H1 (cell line): ENCODE results near the gene FAM193A. TPM values are rescaled to one million over a fixed set of nuclear protein-coding genes. Genes with fewer than 3 reads are reported as not detected.

Source experiments
- CTCF ChIA-PET: fragments of 300-600 bp; sonication (Branson Sonifier 250); formaldehyde crosslinking; loops from one replicate; lab custom pipeline; 2021; ENCODE audit not compliant: partially characterized antibody; lab: Charles Lee
- POLR2A ChIA-PET: fragments of 300-600 bp; sonication (Branson Sonifier 250); formaldehyde crosslinking; loops from one replicate; lab custom pipeline; 2021; ENCODE audit warnings: inconsistent platforms; ENCODE audit not compliant: partially characterized antibody; lab: Charles Lee
- DNase-seq, 2 experiments: peaks; one replicate each; pipeline versions ENCODE4 v3.0.0 to v3.0.0-alpha.2; 2010 to 2022; ENCODE audit warnings: low spot score in 2 of 2, low read depth in 1 of 2, mixed read lengths in 1 of 2
- FAIRE-seq: peaks from 2 replicates; lab custom pipeline; 2011; peaks lifted over from hg19 to GRCh38; lab: Jason Lieb, UNC
- H2AFZ ChIP-seq: 2 replicates; pipeline ENCODE4 v1.8.1; 2012; ENCODE audit warnings: low read length, inconsistent platforms
- H2AK5ac ChIP-seq: 2 replicates; pipeline ENCODE4 v1.6.1; 2013; ENCODE audit warnings: low read depth, low read length
- H2BK120ac ChIP-seq: replicated peaks from 2 replicates; pipeline ENCODE3; 2013; ENCODE audit warnings: low read depth, low read length, inconsistent platforms
- H2BK12ac ChIP-seq: 2 replicates; pipeline ENCODE4 v1.6.1; 2013; ENCODE audit warnings: low read depth, low read length
- H2BK15ac ChIP-seq: 2 replicates; pipeline ENCODE4 v1.6.1; 2013; ENCODE audit warnings: low read length
- H2BK20ac ChIP-seq: 2 replicates; pipeline ENCODE4 v1.6.1; 2013; ENCODE audit warnings: low read length
- H2BK5ac ChIP-seq: 2 replicates; pipeline ENCODE4 v1.6.1; 2013; ENCODE audit warnings: low read depth, low read length
- H3K14ac ChIP-seq: 2 replicates; pipeline ENCODE4 v1.6.1; 2013; ENCODE audit warnings: inconsistent platforms; ENCODE audit not compliant: insufficient read length
- H3K18ac ChIP-seq: 2 replicates; pipeline ENCODE4 v1.6.1; 2013; ENCODE audit warnings: low read length; ENCODE audit errors: extremely low read depth
- H3K23ac ChIP-seq: 2 replicates; pipeline ENCODE4 v1.6.1; 2013; ENCODE audit warnings: inconsistent platforms; ENCODE audit not compliant: insufficient read length
- H3K23me2 ChIP-seq: 2 replicates; pipeline ENCODE4 v1.6.1; 2013; ENCODE audit warnings: low read depth, low read length
- H3K27ac ChIP-seq: 2 replicates; pipeline ENCODE4 v1.6.1; 2011; ENCODE audit warnings: low read depth, low read length, inconsistent platforms
- H3K27me3 ChIP-seq, 4 experiments: replicated peaks in 1 of 4; 1 replicate in 1 of 4; 2 replicates in 3 of 4; pipeline versions ENCODE4 v1.6.1 to v1.8.1; 2011 to 2013; ENCODE audit warnings: low read length in 3 of 4, mild to moderate bottlenecking in 3 of 4, inconsistent platforms in 2 of 4, mixed read lengths in 2 of 4, moderate library complexity in 1 of 4; ENCODE audit not compliant: control insufficient read depth in 3 of 4, insufficient read depth in 3 of 4; ENCODE audit errors: extremely low read depth in 1 of 4
- H3K36me3 ChIP-seq, 4 experiments: 2 replicates each; pipeline versions ENCODE4 v1.6.1 to v1.8.1; 2011 to 2013; ENCODE audit warnings: mild to moderate bottlenecking in 4 of 4, low read length in 3 of 4, moderate library complexity in 2 of 4, control low read depth in 1 of 4, inconsistent platforms in 1 of 4; ENCODE audit not compliant: insufficient read depth in 4 of 4, control insufficient read depth in 2 of 4
- H3K4ac ChIP-seq: replicated peaks from 2 replicates; pipeline ENCODE3; 2013; ENCODE audit warnings: low read length, low read depth, mixed read lengths, inconsistent platforms; ENCODE audit not compliant: insufficient read length
- H3K4me1 ChIP-seq, 4 experiments: replicated peaks in 1 of 4; 1 replicate in 1 of 4; 2 replicates in 3 of 4; pipeline versions ENCODE4 v1.6.1 to v1.8.1; 2011 to 2013; ENCODE audit warnings: low read length in 3 of 4, inconsistent platforms in 2 of 4, mixed read lengths in 1 of 4; ENCODE audit not compliant: insufficient read depth in 4 of 4, control insufficient read depth in 3 of 4
- H3K4me2 ChIP-seq, 2 experiments: 2 replicates each; pipeline versions ENCODE4 v1.6.1 to v1.8.1; 2011 to 2013; ENCODE audit warnings: low read depth in 2 of 2, low read length in 2 of 2, control low read depth in 1 of 2, inconsistent platforms in 1 of 2, mild to moderate bottlenecking in 1 of 2; ENCODE audit not compliant: insufficient read depth in 1 of 2
- H3K4me3 ChIP-seq, 4 experiments: fragments of 200-600, 300-600 bp in 1 of 4; sonication (generic), shearing (Covaris generic), sonication (Bioruptor Twin) in 1 of 4; 2 replicates each; pipeline versions ENCODE4 v1.5.1 to v1.8.1; 2011 to 2016; ENCODE audit warnings: low read length in 4 of 4, low read depth in 3 of 4, control low read depth in 2 of 4, inconsistent platforms in 2 of 4, mild to moderate bottlenecking in 2 of 4, mixed read lengths in 1 of 4, moderate library complexity in 1 of 4; ENCODE audit not compliant: insufficient read depth in 2 of 4; ENCODE audit errors: extremely low read depth in 1 of 4
- H3K56ac ChIP-seq: replicated peaks from 2 replicates; pipeline ENCODE3; 2013; ENCODE audit warnings: low read depth, mild to moderate bottlenecking, mixed read lengths, low read length, inconsistent platforms; ENCODE audit not compliant: insufficient read length
- H3K79me1 ChIP-seq: 2 replicates; pipeline ENCODE4 v1.6.1; 2013; ENCODE audit warnings: low read depth, low read length, control low read depth
- H3K79me2 ChIP-seq, 2 experiments: 2 replicates each; pipeline versions ENCODE4 v1.6.1 to v1.8.1; 2012 to 2013; ENCODE audit warnings: low read length in 2 of 2, mild to moderate bottlenecking in 2 of 2, inconsistent platforms in 1 of 2; ENCODE audit not compliant: insufficient read depth in 2 of 2, control insufficient read depth in 1 of 2
- H3K9ac ChIP-seq, 4 experiments: replicated peaks in 1 of 4; 1 replicate in 1 of 4; 2 replicates in 3 of 4; pipeline versions ENCODE4 v1.6.1 to v1.8.1; 2011 to 2013; ENCODE audit warnings: low read depth in 3 of 4, low read length in 3 of 4, control low read depth in 2 of 4, mild to moderate bottlenecking in 2 of 4, moderate library complexity in 2 of 4, inconsistent platforms in 1 of 4; ENCODE audit errors: extremely low read depth in 1 of 4
- H3K9me3 ChIP-seq, 2 experiments: 2 replicates each; pipeline versions ENCODE4 v1.6.1 to v1.8.1; 2012 to 2013; ENCODE audit warnings: mild to moderate bottlenecking in 2 of 2, moderate library complexity in 2 of 2, control low read depth in 1 of 2, inconsistent platforms in 1 of 2, low read depth in 1 of 2, low read length in 1 of 2, mixed read lengths in 1 of 2; ENCODE audit not compliant: insufficient read depth in 2 of 2
- H4K20me1 ChIP-seq, 2 experiments: replicated peaks in 1 of 2; 2 replicates each; pipeline versions ENCODE3 to v1.8.1; 2011 to 2013; ENCODE audit warnings: inconsistent platforms in 2 of 2, low read length in 2 of 2, mild to moderate bottlenecking in 1 of 2; ENCODE audit not compliant: insufficient read depth in 2 of 2, control insufficient read depth in 1 of 2
- H4K5ac ChIP-seq: 2 replicates; pipeline ENCODE4 v1.6.1; 2013; ENCODE audit warnings: low read length, low read depth, mixed read lengths, inconsistent platforms; ENCODE audit not compliant: insufficient read length
- H4K8ac ChIP-seq: 2 replicates; pipeline ENCODE4 v1.8.0; 2013; ENCODE audit warnings: mild to moderate bottlenecking, moderate library complexity, low read length, inconsistent platforms; ENCODE audit not compliant: insufficient read depth; ENCODE audit errors: extremely low read depth
- H4K91ac ChIP-seq: replicated peaks from 2 replicates; pipeline ENCODE3; 2013; ENCODE audit warnings: low read length, mixed read lengths, inconsistent platforms; ENCODE audit not compliant: insufficient read length
- RAD21 ChIP-seq, 2 experiments: IDR thresholded peaks in 1 of 2; conservative IDR thresholded peaks in 1 of 2; 2 replicates each; pipeline ENCODE4 v1.6.1; 2011; ENCODE audit warnings: low read depth in 2 of 2, low read length in 2 of 2, improper control_type of control experiment in 1 of 2, inconsistent platforms in 1 of 2, mild to moderate bottlenecking in 1 of 2, moderate library complexity in 1 of 2
- SAP30 ChIP-seq: fragments of 300-600 bp; sonication (generic); IDR thresholded peaks from 2 replicates; pipeline ENCODE4 v1.7.1; 2012; ENCODE audit warnings: low read length, moderate library complexity, mild to moderate bottlenecking, inconsistent platforms; ENCODE audit not compliant: insufficient read depth, insufficient replicate concordance
- SIN3A ChIP-seq, 2 experiments: IDR thresholded peaks in 1 of 2; conservative IDR thresholded peaks in 1 of 2; 2 replicates each; pipeline ENCODE4 v1.6.1; 2011 to 2012; ENCODE audit warnings: low read length in 2 of 2, improper control_type of control experiment in 1 of 2, low read depth in 1 of 2, mild to moderate bottlenecking in 1 of 2
- WGBS, 2 experiments: shearing (Covaris generic) in 1 of 2; methylation state at CpG; one replicate each; pipeline versions ENCODE4 v1.1.6 to v1.1.7; 2013 to 2015; ENCODE audit warnings: low lambda C conversion rate in 2 of 2, mixed read lengths in 2 of 2, inconsistent platforms in 1 of 2, low coverage in 1 of 2, missing lambda C conversion rate in 1 of 2; ENCODE audit not compliant: insufficient replicate concordance in 2 of 2, insufficient coverage in 1 of 2, insufficient read length in 1 of 2; ENCODE audit errors: extremely low coverage in 1 of 2, missing lambda C conversion rate in 1 of 2; 5-methylcytosine and 5-hydroxymethylcytosine counted together
- polyA plus RNA-seq, 7 experiments: library from polyadenylated mRNA; depleted of rRNA in 3 of 7; stranded (reverse) in 5 of 7; unstranded in 2 of 7; fragments of >200 nt in 5 of 7; fragments of 200-250 nt in 2 of 7; gene quantifications; 1 replicate in 5 of 7; 2 replicates in 1 of 7; 4 replicates in 1 of 7; pipeline versions ENCODE4 v1.2.1 to v1.2.3, GENCODE V29; 2011 to 2013; ENCODE audit warnings: missing spikeins in 2 of 7, mixed read lengths in 2 of 7
- total RNA-seq: library from RNA; stranded (reverse); fragmentation: NEBNext Ultra II Directional; extraction: Animal tissue kit (Norgen Biotek cat#: 25700); gene quantifications from 2 replicates; pipeline ENCODE4 v1.2.1, GENCODE V29; 2021
- TF ChIP-seq, protein P1 (sequence below), 3 experiments: IDR thresholded peaks; 1 replicate in 2 of 3; 2 replicates in 1 of 3; pipeline versions ENCODE4 v1.5.1 to v1.6.1; 2011; ENCODE audit warnings: low read length in 3 of 3, mild to moderate bottlenecking in 3 of 3, inconsistent platforms in 2 of 3, low read depth in 1 of 3, moderate library complexity in 1 of 3; ENCODE audit not compliant: insufficient read depth in 1 of 3; ENCODE audit errors: control extremely low read depth in 1 of 3
- TF ChIP-seq, protein P2 (sequence below): IDR thresholded peaks from 2 replicates; pipeline ENCODE4 v1.6.1; 2012; ENCODE audit warnings: low read length, inconsistent platforms

FAM193A gene
- total and polyA plus RNA-seq, 2 of the 8 experiments (the other 6 are each of a cell fraction or from before 2014, with no cell fraction given), result 8.7 to 26.2 TPM

DNA sequence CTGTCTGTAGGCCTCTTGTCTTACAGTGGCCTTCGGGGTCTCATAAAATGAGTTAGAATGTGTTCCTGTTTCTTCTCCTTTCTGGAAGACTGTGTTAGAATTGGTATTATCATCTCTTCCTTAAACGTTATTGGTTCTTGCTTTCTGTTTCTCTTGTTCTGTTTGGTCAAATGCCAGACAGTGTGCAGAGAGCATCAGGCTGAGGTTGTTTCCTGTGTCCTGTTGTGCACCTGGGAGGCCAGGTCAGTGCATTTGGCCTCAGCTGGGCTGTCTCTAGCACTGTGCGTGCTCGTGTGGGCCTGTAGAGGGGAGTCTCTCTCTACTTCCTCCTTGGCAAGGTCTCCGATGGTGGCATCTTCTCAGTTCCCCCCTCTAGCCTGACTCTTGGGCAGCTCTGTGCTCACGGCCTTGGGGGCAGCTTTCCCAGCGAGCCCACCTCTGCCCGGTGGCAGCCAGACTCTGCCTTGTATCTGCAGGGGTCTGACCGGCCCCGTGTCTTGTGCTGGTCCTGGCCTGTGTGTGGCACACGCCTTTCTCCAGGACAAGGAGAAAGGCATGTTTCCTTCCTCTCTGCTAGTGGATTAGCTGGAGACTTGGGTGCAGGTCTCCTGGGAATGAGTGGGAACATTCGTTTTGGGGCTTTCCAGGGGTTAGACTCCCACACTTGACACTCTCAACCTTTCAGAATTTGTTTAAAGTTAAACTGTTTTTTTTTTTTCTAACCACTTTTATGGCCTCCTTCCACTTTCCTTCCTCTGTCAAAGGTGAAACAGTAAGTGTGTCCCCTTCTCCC, 62.3 kb downstream of the FAM193A start:
- Histone ChIP-seq H3K18ac (no peak overlapping the region), H2AK5ac (peak overlapping the region; percentile 13; the same call in 1 of the 2 replicates), H3K23ac (no peak overlapping the region), H3K23me2 (no peaks in the 10 kb centered on the region), H4K8ac (no peak overlapping the region), H3K4me2 (no peak overlapping the region), H3K79me2 (peaks cover 17 to 72% of the 10 kb centered on the region in 2 experiments), H2BK12ac (peak overlapping the region; percentile 75), H3K9ac (no peak overlapping the region), H2BK15ac (no peak overlapping the region), H3K27me3 (no peaks in the 10 kb centered on the region), H3K4ac (no peak overlapping the region), H4K91ac (no peak overlapping the region), H2BK5ac (peak overlapping the region; percentile 88), H3K79me1 (peaks cover 18% of the 10 kb centered on the region), H3K56ac (no peak overlapping the region), H2AFZ (no peak overlapping the region), H3K27ac (peak overlapping the region; percentile 44; the same call in 1 of the 2 replicates), H3K4me3 (no peak overlapping the region), H3K9me3 (no peaks in the 10 kb centered on the region), H4K20me1 (peaks cover 4 to 9% of the 10 kb centered on the region in 2 experiments), H2BK20ac (no peak overlapping the region), H3K14ac (no peak overlapping the region), H3K4me1 (peaks cover 8 to 30% (median 12%) of the 10 kb centered on the region in 4 experiments; a peak in 6 of 7 replicates), H3K36me3 (0 out of 8 replicates have a peak, but pooled peaks cover 0 to 3% (median 0%) of the 10 kb centered on the region in 4 experiments), H4K5ac (no peak overlapping the region), H2BK120ac (no peak overlapping the region)
- WGBS, 2 experiments, result 78% methylated on average over 12 of the region's 12 CpGs; no CpG with 5 or more reads in 1 of the 2 experiments
- POLR2A ChIA-PET, result interaction anchor here (1.3 kb wide), 1 partner anchor 17 kb away, joined by 3 read pairs; no protein-coding TSS in a partner anchor
- CTCF ChIA-PET, result interaction anchor here (0.6 to 1.1 kb wide), 4 partner anchors 28 to 114 kb away, joined by 3 to 4 read pairs (median 4); no protein-coding TSS in a partner anchor
- FAIRE-seq (no peak), DNase-seq (no peak)
- TF ChIP-seq, protein P1, sequence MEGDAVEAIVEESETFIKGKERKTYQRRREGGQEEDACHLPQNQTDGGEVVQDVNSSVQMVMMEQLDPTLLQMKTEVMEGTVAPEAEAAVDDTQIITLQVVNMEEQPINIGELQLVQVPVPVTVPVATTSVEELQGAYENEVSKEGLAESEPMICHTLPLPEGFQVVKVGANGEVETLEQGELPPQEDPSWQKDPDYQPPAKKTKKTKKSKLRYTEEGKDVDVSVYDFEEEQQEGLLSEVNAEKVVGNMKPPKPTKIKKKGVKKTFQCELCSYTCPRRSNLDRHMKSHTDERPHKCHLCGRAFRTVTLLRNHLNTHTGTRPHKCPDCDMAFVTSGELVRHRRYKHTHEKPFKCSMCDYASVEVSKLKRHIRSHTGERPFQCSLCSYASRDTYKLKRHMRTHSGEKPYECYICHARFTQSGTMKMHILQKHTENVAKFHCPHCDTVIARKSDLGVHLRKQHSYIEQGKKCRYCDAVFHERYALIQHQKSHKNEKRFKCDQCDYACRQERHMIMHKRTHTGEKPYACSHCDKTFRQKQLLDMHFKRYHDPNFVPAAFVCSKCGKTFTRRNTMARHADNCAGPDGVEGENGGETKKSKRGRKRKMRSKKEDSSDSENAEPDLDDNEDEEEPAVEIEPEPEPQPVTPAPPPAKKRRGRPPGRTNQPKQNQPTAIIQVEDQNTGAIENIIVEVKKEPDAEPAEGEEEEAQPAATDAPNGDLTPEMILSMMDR (IDR thresholded peaks at IDR 0.05; ENCODE audit: control extremely low read depth in 1 of 3, insufficient read depth in 1 of 3, low read depth in 1 of 3, low read length in 3 of 3), result peak; percentile 35 to 55 (median 44); a peak in 3 of 4 replicates
- TF ChIP-seq RAD21 (IDR thresholded peaks at IDR 0.05 in 1 of 2, conservative IDR thresholded peaks at IDR 0.05 in 1 of 2; ENCODE audit: low read depth in 2 of 2, low read length in 2 of 2), result peak; percentile 51 to 59
- TF ChIP-seq, protein P2, sequence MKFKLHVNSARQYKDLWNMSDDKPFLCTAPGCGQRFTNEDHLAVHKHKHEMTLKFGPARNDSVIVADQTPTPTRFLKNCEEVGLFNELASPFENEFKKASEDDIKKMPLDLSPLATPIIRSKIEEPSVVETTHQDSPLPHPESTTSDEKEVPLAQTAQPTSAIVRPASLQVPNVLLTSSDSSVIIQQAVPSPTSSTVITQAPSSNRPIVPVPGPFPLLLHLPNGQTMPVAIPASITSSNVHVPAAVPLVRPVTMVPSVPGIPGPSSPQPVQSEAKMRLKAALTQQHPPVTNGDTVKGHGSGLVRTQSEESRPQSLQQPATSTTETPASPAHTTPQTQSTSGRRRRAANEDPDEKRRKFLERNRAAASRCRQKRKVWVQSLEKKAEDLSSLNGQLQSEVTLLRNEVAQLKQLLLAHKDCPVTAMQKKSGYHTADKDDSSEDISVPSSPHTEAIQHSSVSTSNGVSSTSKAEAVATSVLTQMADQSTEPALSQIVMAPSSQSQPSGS, result no peak
- TF ChIP-seq SAP30, result no peak
- no peak for TF ChIP-seq SIN3A (conservative IDR thresholded peaks at IDR 0.05 in 1 of 2, IDR thresholded peaks at IDR 0.05 in 1 of 2; ENCODE audit: low read depth in 1 of 2, low read length in 2 of 2)
